ENCODE measurements around the gene APBB2.

GRCh38 chr4:41092128-41092527 lies 122.2 kb downstream of the APBB2 start:
- TF ChIP-seq BACH2 (CRISPR knock-in tag; IDR thresholded peaks at IDR 0.05; ENCODE audit: borderline replicate concordance) (no peak), ZC3H10 (CRISPR knock-in tag; IDR thresholded peaks at IDR 0.05) (no peak), PPARA (CRISPR knock-in tag; IDR thresholded peaks at IDR 0.05; ENCODE audit: borderline replicate concordance) (no peak), CREB5 (CRISPR knock-in tag; IDR thresholded peaks at IDR 0.05; ENCODE audit: low read depth) (no peak), TOX (CRISPR knock-in tag; IDR thresholded peaks at IDR 0.05; ENCODE audit: borderline replicate concordance) (no peak), ISL1 (CRISPR knock-in tag; IDR thresholded peaks at IDR 0.05) (no peak), RARB (CRISPR knock-in tag; IDR thresholded peaks at IDR 0.05) (no peak), CSDC2 (CRISPR knock-in tag; IDR thresholded peaks at IDR 0.05) (no peak)

Measured in SK-N-SH treated with all-trans-retinoic acid at 6 μM for 48 hours (cell line).